A172 (cell line): ENCODE data around the gene LRRC3C. TPM values are rescaled to one million over a fixed set of nuclear protein-coding genes. Genes with fewer than 3 reads are reported as not detected.
A peak's percentile ranks its signal among the peaks of the same experiment; 100 is the strongest.
"Not testable (repeated sequence)": the region's sequence is repeated elsewhere in the genome, so short reads cannot be mapped to it uniquely, and the experiment has no call there.

Source experiments
- DNase-seq: peaks from one replicate; pipeline ENCODE4 v3.0.0-alpha.2; 2015; ENCODE audit warnings: low spot score
- total RNA-seq: library from RNA; depleted of rRNA; stranded (reverse); fragments of >200 nt; shearing (Covaris generic); gene quantifications from 2 replicates; pipeline ENCODE4 v1.2.3, GENCODE V29; 2014

The LRRC3C gene
- total RNA-seq, 1 experiment from 2014 or later: not detected

GRCh38 chr17:39924691-39925055 lies 2.9 kb upstream of the LRRC3C start:
- no peak for DNase-seq

DNA sequence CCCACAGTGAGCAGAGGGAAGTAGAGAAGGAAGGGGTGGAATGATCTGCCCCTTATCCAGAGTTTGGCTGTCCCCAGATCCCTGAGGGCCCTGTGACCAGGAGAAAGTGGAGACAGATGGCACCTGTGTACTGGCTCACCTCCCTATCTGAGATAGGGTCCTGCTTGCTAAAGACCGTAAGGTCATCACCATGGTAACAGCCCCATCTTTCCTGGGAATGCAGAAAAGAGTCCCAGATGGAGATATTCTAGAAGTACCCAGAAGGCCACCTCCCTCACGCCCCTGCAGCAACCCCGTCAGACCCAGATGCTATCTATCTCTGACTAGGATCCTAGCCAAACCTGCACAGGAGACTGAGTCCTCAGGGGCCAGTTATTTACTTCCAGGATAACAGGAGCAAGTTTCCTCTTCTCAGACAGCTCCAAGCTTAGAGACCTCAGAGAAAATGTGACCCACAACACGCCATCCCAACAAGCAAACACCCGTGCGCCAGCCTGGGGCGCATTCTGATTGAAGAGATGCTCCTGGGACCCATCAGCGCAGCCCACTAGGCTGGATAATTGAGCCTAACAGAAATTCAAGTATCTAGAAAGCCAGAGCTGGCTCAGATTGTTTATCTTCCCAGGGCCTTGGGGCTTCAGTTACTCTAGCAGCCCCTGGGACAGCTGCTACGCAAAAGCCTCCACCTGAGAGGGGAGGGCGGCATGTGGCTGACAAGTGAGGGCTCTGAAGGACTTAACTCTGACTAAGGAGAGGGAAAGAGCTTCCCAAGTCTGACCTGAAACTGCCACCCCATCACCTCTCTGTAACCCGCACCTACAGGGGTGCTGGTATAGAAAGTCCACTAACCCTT lies 2.0 kb upstream of the LRRC3C start:
- DNase-seq: no peak

GRCh38 chr17:39926135-39926587 lies 1.4 kb upstream of the LRRC3C start:
- no peak for DNase-seq

- DNase-seq: peak; percentile 20
Measured at GRCh38 chr17:39926588-39927100, 888 bp upstream of the LRRC3C start.

DNA sequence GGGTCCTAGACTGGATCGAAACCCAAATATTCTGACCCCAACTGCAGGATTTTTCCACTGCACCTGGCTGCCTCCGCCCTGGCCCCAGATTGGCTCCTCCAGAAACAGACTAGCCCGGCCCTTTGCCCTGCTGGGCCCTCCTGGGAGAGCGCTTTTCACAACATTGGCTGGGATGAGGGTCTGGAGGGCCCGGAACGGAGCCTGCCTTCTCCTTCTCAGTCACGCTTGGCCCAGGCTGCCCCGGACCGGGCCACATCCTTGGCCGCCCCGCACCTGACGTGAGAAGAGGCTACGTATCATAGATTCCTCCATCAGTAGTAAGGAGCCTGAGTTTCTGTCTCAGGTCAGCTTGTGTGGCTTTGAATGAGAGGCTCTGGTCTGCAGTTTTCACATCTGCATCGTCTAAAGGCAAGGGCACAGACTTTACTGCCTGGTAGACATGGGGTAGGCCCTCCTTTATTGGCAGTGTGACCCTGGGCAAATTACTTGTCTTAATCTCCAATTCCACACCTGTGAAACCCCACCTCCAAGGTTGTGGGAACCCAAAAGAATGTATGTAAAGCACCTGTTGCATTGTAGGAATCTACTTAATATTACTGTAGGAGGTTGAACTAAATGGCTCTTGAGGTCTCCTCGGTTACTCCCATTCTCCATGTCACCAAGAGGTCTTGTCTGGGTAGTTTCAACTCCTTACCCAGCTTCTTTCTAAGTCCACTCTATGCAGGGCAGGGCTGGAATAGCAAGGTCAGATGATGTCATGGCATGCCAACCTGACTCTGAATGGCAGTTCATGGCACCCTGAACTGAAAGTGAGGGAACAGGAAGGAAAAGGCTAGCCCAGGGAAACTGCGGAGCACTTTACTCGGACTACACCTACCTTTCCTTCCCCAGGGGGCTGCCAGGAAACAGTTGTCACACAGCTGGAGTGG lies 661 bp downstream of the LRRC3C start:
- DNase-seq: peak; percentile 10

DNA sequence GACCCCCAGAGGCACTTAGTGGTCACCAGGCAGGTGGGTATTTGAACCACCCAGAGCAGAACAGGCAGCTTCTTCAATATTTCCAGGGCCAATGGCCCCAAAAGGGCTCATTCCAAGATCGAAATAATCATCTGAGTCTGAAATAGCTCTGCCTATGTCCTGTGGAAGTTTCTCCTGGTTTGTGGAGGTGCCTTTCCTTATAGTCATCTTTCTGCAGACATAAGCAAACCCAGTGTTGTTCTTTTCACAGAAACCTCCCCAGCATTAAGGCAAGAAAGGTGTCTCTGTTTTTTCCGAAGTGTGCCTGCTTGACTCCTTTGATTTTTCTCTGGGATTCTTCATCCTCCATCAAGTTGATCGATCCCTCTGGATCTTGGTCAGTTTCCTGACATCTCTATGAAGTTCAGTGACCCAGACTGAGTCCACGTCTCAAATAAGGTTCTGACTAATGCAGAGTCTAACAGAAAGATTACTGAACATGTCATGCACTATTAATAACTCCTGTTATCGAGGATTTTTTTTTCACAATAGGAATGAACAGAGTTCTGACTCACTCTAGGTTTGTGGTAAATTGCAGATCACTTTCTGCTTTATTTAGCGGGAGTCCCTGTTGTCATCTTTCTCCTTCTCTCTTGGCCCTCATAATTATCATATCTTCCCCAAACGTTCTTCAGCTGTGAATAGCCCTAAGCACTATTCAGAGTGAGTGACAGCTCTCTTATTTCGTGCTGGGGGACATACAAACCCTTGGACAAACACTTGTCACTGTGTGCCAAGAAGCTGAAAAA lies 1.5 kb downstream of the LRRC3C start:
- DNase-seq: peak; percentile 91

DNA sequence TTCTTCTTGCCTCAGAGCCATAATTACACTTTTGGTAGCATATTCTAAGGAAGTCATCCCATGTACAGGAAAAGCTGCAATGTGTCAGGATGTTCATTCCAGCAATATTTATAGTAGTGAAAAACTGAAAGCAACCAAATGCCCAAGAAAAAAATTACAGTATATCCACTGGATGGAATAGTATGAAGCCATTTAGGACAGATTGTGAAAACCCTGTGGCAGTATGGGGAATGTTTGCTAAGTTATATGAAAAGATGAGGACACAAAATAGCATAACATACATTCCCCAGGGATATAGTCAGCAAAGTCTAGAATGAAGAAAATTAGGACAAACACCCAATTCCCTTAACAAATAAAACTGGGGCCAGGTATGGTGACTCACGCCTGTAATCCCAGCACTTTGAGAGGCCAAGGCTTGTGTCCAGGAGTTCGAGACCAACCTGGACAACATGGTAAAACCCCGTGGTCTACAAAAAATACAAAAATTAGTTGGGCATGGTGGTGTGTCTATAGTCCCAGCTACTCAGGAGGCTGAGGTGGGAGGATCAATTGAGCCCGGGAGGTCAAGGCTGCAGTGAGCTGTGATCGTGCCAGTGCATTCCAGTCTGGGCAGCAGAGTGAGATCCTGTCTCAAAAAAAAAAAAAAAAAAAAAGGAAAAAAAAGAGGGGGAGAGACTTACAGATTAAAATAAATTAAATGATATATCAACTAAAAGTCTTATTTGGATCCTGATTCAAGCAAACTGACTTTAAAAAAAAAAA lies 2.3 kb downstream of the LRRC3C start:
- peak; percentile 84 for DNase-seq

- DNase-seq: no peak
Measured at GRCh38 chr17:39933912-39934311, 6.4 kb downstream of the LRRC3C start.

DNA sequence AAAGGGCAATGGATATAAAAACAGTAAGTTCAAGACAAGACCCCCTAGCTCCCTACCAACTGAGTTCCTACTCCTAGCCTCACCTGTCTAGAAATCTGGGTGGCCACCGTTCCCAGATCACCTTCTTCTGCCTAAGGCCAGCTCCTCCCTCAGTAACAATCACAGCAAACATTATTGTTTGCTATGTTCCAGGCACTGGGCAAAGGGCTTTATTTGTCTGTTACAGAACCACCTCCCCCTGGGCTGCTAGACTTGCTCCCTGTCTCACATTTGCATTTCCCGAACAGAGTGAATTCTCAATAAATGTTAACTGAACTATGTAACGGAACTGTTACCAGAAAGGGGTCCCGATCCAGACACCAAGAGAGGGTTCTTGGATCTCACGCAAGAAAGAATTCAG lies 6.8 kb downstream of the LRRC3C start:
- DNase-seq: no peak

- no peak for DNase-seq
Measured at GRCh38 chr17:39935909-39936308, 8.4 kb downstream of the LRRC3C start.

- no peak for DNase-seq
Measured at GRCh38 chr17:39937447-39937846, 9.9 kb downstream of the LRRC3C start.

DNA sequence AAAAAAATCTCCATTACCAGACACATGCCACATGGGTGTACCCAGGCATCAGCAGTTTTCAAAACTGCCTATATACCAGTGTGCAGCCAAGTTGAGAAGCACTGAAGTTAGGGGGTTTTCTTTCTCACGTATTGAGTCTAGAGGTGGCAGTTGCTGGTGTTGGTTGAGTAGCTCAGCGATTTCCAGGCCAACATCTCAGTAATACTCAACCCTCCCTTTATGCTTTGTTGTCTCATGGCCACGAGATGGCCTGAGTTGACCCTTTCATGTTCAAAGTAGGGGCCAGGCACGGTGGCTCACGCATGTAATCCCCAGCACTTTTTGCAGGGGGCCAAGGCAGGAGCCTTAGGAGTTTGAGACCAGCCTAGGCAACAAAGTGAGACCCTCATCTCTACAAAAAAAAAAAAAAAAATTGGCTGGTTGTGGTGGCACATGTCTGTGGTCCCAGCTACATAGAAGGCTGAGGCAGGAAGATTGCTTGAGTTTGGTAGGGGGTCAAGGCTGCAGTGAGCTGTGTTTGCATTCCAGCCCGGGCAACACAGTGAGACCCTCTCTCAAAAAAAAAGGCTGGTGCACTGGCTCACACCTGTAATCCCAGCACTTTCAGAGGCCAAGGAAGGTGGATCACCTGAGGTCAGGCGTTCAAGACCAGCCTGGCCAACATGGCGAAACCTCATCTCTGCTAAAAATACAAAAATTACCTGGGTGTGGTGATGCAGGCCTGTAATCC lies 10.8 kb downstream of the LRRC3C start:
- DNase-seq: no peak

DNA sequence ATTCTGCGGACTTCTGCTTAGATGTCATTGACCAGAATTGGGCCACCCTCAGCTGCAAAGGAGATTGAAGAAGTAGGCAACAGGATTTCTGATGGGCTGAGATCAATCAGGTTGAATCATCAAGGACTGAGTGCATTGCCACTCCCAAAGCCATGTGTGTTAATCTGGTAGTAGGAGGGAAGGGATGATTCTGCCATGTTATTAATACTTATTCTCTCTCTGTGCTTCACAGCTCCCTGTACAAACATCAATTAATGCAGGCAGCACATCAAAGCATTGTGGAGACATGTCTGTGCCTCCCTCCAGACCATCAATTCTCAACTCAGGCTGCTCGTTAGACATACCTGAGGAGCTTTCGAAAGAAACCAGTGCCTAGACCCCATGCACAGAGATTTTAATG lies 11.6 kb downstream of the LRRC3C start:
- DNase-seq: no peak

DNA sequence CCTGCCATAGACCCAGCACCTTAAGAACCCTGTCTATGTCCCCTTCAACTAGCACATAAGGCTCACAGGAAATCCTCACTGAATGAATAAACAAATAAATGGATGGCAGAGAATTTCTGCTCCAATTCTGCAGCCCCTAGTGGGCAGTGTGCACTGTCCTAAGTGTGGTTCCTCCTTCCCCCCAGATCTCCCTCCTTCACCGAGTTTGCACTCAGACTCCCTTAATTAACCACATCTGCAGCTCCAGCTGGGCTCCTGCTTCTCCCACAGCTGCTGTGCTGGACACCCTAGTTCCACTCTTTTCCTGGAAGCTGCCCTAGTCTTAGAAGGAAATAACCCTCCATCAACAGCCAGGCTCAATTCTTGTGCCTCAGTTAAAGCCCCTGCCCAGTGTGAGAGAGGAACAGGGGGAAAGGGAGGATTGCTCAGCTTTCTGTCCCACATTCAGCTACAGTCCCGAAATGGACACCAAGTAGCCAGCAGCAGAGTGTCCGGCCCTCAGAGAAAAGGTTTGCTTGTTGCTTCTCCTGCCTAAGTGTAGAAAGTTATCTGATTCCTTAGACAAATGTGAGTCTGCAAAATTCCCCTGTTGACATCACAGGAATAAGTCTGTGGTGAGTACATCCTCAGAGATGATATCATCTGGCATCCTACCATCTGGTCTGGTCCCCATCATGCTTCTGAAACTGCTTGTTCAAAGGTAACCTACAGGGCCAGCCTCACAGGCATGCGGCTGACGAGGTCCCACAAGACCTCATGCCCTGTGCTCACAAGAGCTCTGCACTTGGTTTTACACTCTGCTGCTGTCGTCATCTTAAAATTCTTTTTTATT lies 12.3 kb downstream of the LRRC3C start:
- peak; percentile 94 for DNase-seq

- no peak for DNase-seq
Measured at GRCh38 chr17:39943702-39944392, 16.3 kb downstream of the LRRC3C start.

DNA sequence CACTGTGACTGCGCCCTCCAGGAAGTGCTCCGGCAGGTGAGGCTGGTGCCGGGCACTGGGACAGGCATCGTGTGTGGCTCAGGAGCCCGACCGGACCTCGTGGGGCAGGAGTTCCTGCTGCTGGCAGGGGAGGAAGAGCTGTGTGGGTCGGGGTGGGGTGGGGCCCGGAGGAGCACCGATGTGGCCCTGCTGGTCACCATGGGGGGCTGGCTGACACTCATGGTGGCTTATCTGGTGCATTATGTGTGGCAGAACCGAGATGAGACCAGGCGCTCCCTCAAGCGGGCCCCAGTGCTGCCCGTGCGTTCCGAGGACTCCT lies 16.8 kb downstream of the LRRC3C start:
- no peak for DNase-seq

GRCh38 chr17:39946551-39947330 lies 19.2 kb downstream of the LRRC3C start:
- no peak for DNase-seq

- not testable (repeated sequence) for DNase-seq
Measured at GRCh38 chr17:39948489-39948828, 20.9 kb downstream of the LRRC3C start.
